ENCODE data around the gene FAM193B. TPM values are rescaled to one million over a fixed set of nuclear protein-coding genes. Genes with fewer than 3 reads are reported as not detected.
"Not testable (repeated sequence)": the region's sequence is repeated elsewhere in the genome, so short reads cannot be mapped to it uniquely, and the experiment has no call there.

Gene FAM193B
- total RNA-seq, 2 experiments from 2014 or later, result 71.4 to 76.7 TPM

GRCh38 chr5:177568326-177568725 lies 14.0 kb upstream of the FAM193B start:
- peak; percentile 6 for DNase-seq
- H3K27me3 Mint-ChIP-seq, result peaks cover 6% of the 10 kb centered on the region
- H3K4me1 Mint-ChIP-seq (ENCODE audit: low read depth), result peaks cover 3% of the 10 kb centered on the region
- POLR2A ChIA-PET, result no interaction called here
- H3K36me3 Mint-ChIP-seq (ENCODE audit: low read depth), result no peaks in the 10 kb centered on the region
- no peaks in the 10 kb centered on the region for H3K9me3 Mint-ChIP-seq
- TF ChIP-seq, protein P1, sequence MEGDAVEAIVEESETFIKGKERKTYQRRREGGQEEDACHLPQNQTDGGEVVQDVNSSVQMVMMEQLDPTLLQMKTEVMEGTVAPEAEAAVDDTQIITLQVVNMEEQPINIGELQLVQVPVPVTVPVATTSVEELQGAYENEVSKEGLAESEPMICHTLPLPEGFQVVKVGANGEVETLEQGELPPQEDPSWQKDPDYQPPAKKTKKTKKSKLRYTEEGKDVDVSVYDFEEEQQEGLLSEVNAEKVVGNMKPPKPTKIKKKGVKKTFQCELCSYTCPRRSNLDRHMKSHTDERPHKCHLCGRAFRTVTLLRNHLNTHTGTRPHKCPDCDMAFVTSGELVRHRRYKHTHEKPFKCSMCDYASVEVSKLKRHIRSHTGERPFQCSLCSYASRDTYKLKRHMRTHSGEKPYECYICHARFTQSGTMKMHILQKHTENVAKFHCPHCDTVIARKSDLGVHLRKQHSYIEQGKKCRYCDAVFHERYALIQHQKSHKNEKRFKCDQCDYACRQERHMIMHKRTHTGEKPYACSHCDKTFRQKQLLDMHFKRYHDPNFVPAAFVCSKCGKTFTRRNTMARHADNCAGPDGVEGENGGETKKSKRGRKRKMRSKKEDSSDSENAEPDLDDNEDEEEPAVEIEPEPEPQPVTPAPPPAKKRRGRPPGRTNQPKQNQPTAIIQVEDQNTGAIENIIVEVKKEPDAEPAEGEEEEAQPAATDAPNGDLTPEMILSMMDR (IDR thresholded peaks at IDR 0.05), result no peak
- no peak overlapping the region for H3K27ac Mint-ChIP-seq
- intact Hi-C loops (cut with micrococcal nuclease), result no loop called here
- CTCF ChIA-PET, result no interaction called here
- H3K4me3 Mint-ChIP-seq, result no peak overlapping the region
- no peak for ATAC-seq

- Mint-ChIP-seq H3K27ac (no peak overlapping the region), H3K9me3 (no peaks in the 10 kb centered on the region), H3K4me3 (no peak overlapping the region), H3K36me3 (ENCODE audit: low read depth) (no peaks in the 10 kb centered on the region), H3K4me1 (ENCODE audit: low read depth) (peaks cover 3% of the 10 kb centered on the region), H3K27me3 (peaks cover 6% of the 10 kb centered on the region)
- ChIA-PET CTCF (no interaction called here), POLR2A (no interaction called here)
- intact Hi-C loops (cut with micrococcal nuclease), result no loop called here
- no peak for DNase-seq
- TF ChIP-seq, protein P1 (IDR thresholded peaks at IDR 0.05), result no peak
- ATAC-seq, result no peak
These were observed 10.7 kb upstream of the FAM193B start for GRCh38 chr5:177565046-177565445.

- H3K27me3 Mint-ChIP-seq; H3K9me3 Mint-ChIP-seq; H3K4me3 Mint-ChIP-seq; intact Hi-C loops (cut with micrococcal nuclease); CTCF ChIA-PET; H3K27ac Mint-ChIP-seq; DNase-seq; ATAC-seq; H3K4me1 Mint-ChIP-seq (ENCODE audit: low read depth); POLR2A ChIA-PET; H3K36me3 Mint-ChIP-seq (ENCODE audit: low read depth): not testable (repeated sequence)
These were observed 5.1 kb upstream of the FAM193B start for GRCh38 chr5:177559446-177559941.

- CTCF ChIA-PET, result interaction anchor here (1.4 to 1.5 kb wide), 2 partner anchors 49 to 56 kb away, joined by 4 to 5 read pairs; no protein-coding TSS in a partner anchor
These were observed 3.4 kb upstream of the FAM193B start for GRCh38 chr5:177557796-177558195.

GRCh38 chr5:177557041-177557647 lies 2.8 kb upstream of the FAM193B start:
- DNase-seq, result peak; percentile 4
- no peak overlapping the region for H3K27ac Mint-ChIP-seq
- TF ChIP-seq, protein P1 (IDR thresholded peaks at IDR 0.05), result no peak
- H3K4me1 Mint-ChIP-seq (ENCODE audit: low read depth), result peaks cover 23% of the 10 kb centered on the region
- H3K4me3 Mint-ChIP-seq, result no peak overlapping the region
- H3K9me3 Mint-ChIP-seq, result no peaks in the 10 kb centered on the region
- no peaks in the 10 kb centered on the region for H3K27me3 Mint-ChIP-seq
- no peak for ATAC-seq
- ChIA-PET CTCF (interaction anchor here (1.4 kb wide), 1 partner anchor 56 kb away, joined by 4 read pairs; no protein-coding TSS in a partner anchor), POLR2A (no interaction called here)
- H3K36me3 Mint-ChIP-seq (ENCODE audit: low read depth), result peaks cover 10% of the 10 kb centered on the region
- intact Hi-C loops (cut with micrococcal nuclease), result no loop called here

More at GRCh38 chr5:177557796-177558195, 3.4 kb upstream of the FAM193B start:
- peaks cover 16% of the 10 kb centered on the region for H3K4me1 Mint-ChIP-seq (ENCODE audit: low read depth)
- DNase-seq (no peak), ATAC-seq (no peak)
- no peak overlapping the region for H3K27ac Mint-ChIP-seq
- TF ChIP-seq, protein P1 (IDR thresholded peaks at IDR 0.05), result no peak
- no peak overlapping the region for H3K4me3 Mint-ChIP-seq
- no peaks in the 10 kb centered on the region for H3K9me3 Mint-ChIP-seq
- no peaks in the 10 kb centered on the region for H3K27me3 Mint-ChIP-seq
- POLR2A ChIA-PET, result no interaction called here
- peaks cover 4% of the 10 kb centered on the region for H3K36me3 Mint-ChIP-seq (ENCODE audit: low read depth)
- intact Hi-C loops (cut with micrococcal nuclease), result no loop called here
